ENCODE measurements around the gene TFEC.
"Not testable (repeated sequence)": the region's sequence is repeated elsewhere in the genome, so short reads cannot be mapped to it uniquely, and the experiment has no call there.

GRCh38 chr7:115930184-115930583 lies 100.4 kb downstream of the TFEC start:
- not testable (repeated sequence) for TF ChIP-seq ELK1 (IDR thresholded peaks at IDR 0.05; ENCODE audit: low read depth, low read length); CEBPZ (IDR thresholded peaks at IDR 0.05; ENCODE audit: low read depth, low read length); EZH2 (IDR thresholded peaks at IDR 0.05; ENCODE audit: borderline replicate concordance, control insufficient read depth, low read depth, low read length); ZNF274 (IDR thresholded peaks at IDR 0.05; ENCODE audit: insufficient read depth, insufficient read length); ZBTB33 (IDR thresholded peaks at IDR 0.05)
